Measurements from ENCODE around the gene C9orf85.

The C9orf85 gene

DNA sequence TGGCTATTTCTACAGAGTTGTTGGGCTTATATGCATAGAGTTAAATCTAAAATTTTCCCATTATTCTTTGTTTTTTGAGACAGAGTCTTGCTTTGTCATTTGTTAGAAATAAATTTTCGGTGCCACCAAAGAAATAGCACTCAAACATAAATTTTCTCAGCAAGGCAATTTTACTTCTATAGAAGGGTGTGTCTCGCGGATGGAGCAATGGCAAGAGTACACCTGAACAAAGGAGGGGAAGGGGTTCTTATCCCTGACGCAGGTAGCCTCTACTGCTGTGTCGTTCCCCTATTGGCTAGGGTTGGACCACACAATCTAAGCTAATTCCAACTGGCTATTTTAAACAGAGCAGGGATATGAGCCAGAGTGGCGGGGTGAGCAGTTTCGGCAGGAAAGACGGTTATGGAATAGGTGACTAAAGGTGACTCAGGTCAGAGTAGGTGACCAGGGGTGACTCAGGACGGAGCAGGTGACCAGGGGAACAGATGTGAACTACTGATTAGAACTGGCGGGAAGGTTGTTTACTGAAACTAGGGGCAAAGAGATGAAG lies 57.2 kb downstream of the C9orf85 start:
- Mint-ChIP-seq H3K36me3 (ENCODE audit: insufficient read depth) (peaks cover 9% of the 10 kb centered on the region), H3K4me3 (no peak overlapping the region), H3K4me1 (peaks cover 6% of the 10 kb centered on the region), H3K27me3 (no peaks in the 10 kb centered on the region), H3K27ac (ENCODE audit: low read depth) (no peak overlapping the region), H3K9me3 (peaks cover 12% of the 10 kb centered on the region)
- no peak for ATAC-seq (replicated peaks; ENCODE audit: extremely low read depth, poor library complexity, severe bottlenecking)
- DNase-seq (ENCODE audit: low spot score in 2 of 2) = no peak

DNA sequence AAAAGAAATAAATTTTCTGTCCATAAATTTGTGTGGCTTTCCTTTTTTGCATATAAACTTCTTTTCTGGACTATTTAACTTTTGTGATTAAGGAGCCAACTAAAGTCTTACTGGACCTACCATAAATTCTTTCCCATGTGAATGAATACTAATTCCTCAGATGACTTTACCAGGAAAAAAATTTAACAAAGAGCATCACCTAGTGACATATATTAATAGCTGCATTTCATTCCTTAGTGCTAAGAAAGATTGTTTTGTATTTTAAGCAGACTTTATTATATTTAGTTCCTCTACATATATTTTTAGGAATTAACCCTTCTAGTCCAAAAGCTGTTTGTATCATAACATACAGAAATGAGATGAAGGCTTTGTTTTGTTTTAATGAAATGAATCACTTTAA lies 64.4 kb downstream of the C9orf85 start:
- DNase-seq (ENCODE audit: low spot score in 2 of 2) (no peak), ATAC-seq (replicated peaks; ENCODE audit: extremely low read depth, poor library complexity, severe bottlenecking) (no peak)
- Mint-ChIP-seq H3K27ac (ENCODE audit: low read depth) (no peak overlapping the region), H3K4me3 (no peak overlapping the region), H3K36me3 (ENCODE audit: insufficient read depth) (peaks cover 9% of the 10 kb centered on the region), H3K27me3 (no peaks in the 10 kb centered on the region), H3K9me3 (no peaks in the 10 kb centered on the region), H3K4me1 (peaks cover 4% of the 10 kb centered on the region)

DNA sequence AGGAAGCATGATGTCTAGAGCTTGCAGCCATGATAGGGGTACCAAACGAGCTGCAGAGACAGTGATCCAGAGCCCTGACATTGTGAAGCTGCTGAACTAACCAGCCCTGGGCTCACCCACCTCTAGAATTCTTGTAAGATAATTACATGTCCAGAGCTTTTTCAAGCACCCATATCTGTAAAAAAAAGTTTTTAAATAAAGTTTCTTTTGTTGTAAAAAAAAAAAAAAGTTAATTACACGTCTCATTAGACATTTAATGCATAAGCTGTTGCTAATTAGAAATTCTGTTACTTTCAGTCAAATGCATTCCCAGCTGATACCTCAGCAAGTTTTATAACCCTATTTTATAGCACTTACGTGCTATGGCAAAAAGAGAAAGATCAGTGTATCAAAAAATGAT lies 65.6 kb downstream of the C9orf85 start:
- H3K27ac Mint-ChIP-seq (ENCODE audit: low read depth) = no peak overlapping the region
- H3K4me3 Mint-ChIP-seq = no peak overlapping the region
- no peaks in the 10 kb centered on the region for H3K9me3 Mint-ChIP-seq
- no peaks in the 10 kb centered on the region for H3K27me3 Mint-ChIP-seq
- ATAC-seq (replicated peaks; ENCODE audit: extremely low read depth, poor library complexity, severe bottlenecking) (no peak), DNase-seq (ENCODE audit: low spot score in 2 of 2) (no peak)
- no peaks in the 10 kb centered on the region for H3K4me1 Mint-ChIP-seq
- peaks cover 6% of the 10 kb centered on the region for H3K36me3 Mint-ChIP-seq (ENCODE audit: insufficient read depth)

DNA sequence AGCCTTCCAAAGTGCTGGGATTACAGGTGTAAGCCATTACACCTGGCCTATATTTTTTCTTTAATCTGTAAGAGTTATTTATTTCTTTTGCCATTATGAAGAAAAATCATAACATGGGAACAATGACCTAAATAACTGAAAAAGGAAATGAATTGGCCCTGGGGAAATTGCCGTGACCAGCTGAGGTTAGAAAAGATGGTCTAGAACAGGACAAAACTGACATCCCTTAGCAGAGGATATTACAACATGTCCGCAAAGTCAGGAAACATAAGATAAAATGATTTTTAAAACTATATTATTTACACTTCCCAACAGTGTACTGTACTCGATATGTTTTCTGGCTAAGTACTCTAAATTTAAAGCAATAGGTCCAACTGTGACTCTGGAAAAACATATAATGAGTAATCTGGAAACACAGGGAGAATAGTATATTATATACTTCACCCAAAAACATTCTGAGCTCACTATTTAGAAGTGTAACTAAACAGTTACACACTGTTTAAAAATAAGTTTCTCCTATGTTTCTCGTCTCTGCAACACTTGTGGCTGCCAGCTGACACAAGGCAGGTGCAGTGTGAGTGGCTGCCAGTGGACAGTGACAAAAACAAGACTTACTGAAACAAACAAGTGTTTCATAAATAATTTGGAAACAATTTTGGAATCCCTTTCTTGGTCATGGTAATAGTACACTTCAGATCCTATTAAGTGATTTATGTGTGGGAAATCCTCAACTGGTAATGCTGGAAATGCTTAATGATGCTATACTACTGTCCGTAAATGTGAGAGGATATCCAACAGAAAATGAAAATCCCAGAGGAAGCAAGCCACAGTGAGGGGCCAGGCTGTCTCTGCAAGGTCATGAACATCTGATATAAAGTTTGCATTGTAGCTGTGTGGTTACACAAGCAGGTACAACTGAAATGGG lies 69.1 kb downstream of the C9orf85 start:
- ATAC-seq (replicated peaks; ENCODE audit: extremely low read depth, poor library complexity, severe bottlenecking) = no peak

DNA sequence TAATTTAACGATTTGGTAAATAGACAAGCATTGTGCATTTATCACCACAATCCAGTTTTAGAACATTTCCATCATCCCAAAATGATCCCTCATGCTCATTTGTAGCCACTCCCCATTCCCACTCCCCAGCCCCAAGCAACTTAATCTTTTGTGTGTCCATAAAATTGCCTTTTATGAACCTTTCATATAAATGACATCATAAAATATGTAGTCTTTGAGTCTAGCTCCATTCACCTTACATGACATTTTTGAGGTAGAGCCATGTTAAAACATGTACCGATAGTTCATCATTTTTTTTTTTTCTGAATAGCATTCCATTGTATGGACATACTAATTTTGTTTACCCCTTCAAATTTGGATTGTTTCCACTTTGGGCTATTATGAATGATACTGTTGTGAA lies 70.5 kb downstream of the C9orf85 start:
- H3K27me3 Mint-ChIP-seq = no peaks in the 10 kb centered on the region
- no peak overlapping the region for H3K4me3 Mint-ChIP-seq
- no peak for ATAC-seq (replicated peaks; ENCODE audit: extremely low read depth, poor library complexity, severe bottlenecking)
- no peak overlapping the region for H3K27ac Mint-ChIP-seq (ENCODE audit: low read depth)
- DNase-seq (ENCODE audit: low spot score in 2 of 2) = no peak
- H3K4me1 Mint-ChIP-seq = no peaks in the 10 kb centered on the region
- H3K9me3 Mint-ChIP-seq = no peaks in the 10 kb centered on the region
- H3K36me3 Mint-ChIP-seq (ENCODE audit: insufficient read depth) = no peaks in the 10 kb centered on the region

More for the DNA sequence above, 69.1 kb downstream of the C9orf85 start:
- Mint-ChIP-seq H3K36me3 (ENCODE audit: insufficient read depth) (peaks cover 3% of the 10 kb centered on the region), H3K4me1 (no peaks in the 10 kb centered on the region), H3K27me3 (no peaks in the 10 kb centered on the region), H3K27ac (ENCODE audit: low read depth) (no peak overlapping the region), H3K4me3 (no peak overlapping the region), H3K9me3 (no peaks in the 10 kb centered on the region)
- no peak for DNase-seq (ENCODE audit: low spot score in 2 of 2)

DNA sequence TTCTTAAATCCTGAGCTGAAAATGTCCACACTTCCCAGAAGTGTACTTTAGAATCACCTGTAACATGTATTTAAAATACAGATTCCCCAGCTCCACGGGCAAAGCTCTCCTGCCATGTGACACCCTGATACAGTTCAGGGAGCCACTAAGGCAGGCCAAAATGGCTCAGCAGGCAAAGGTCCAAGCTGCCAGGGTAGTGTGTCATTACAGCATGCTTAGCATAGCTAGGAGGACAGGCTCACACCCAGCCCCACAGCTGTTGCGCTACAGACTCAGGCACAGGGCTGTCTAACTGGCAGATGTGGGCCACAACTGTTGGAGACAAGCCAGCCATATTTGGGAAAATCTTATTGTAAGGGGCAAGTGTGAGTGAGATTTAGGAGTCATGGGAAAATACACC lies 73.0 kb downstream of the C9orf85 start:
- no peaks in the 10 kb centered on the region for H3K4me1 Mint-ChIP-seq
- H3K9me3 Mint-ChIP-seq = no peaks in the 10 kb centered on the region
- H3K27me3 Mint-ChIP-seq = no peaks in the 10 kb centered on the region
- no peaks in the 10 kb centered on the region for H3K36me3 Mint-ChIP-seq (ENCODE audit: insufficient read depth)
- H3K27ac Mint-ChIP-seq (ENCODE audit: low read depth) = no peak overlapping the region
- DNase-seq (ENCODE audit: low spot score in 2 of 2) = no peak
- no peak for ATAC-seq (replicated peaks; ENCODE audit: extremely low read depth, poor library complexity, severe bottlenecking)
- no peak overlapping the region for H3K4me3 Mint-ChIP-seq

DNA sequence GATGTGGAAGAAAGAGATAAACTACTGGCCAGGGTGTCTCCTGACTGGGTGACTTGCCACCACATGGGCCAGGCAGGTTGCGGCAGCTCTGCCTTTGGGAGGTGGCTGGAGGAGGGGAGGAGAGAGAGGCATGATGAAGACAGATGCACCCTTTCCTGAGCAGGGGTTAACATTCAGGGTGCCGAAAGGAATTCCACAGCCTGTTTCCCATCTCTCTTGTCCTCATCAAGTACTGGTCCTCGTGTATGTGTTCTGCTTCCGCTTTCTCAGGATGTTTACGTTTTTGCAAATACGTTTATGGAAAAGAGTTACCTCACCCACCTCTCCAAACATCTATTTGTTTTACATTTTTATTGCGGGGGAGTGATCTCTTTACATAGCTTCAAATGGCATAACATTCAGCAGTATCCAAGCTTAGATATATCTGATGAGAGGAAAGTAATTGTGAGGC lies 73.4 kb downstream of the C9orf85 start:
- DNase-seq (ENCODE audit: low spot score in 2 of 2) (no peak), ATAC-seq (replicated peaks; ENCODE audit: extremely low read depth, poor library complexity, severe bottlenecking) (no peak)
- no peak overlapping the region for H3K27ac Mint-ChIP-seq (ENCODE audit: low read depth)
- no peaks in the 10 kb centered on the region for H3K4me1 Mint-ChIP-seq
- no peak overlapping the region for H3K4me3 Mint-ChIP-seq
- H3K27me3 Mint-ChIP-seq = no peaks in the 10 kb centered on the region
- no peaks in the 10 kb centered on the region for H3K9me3 Mint-ChIP-seq
- H3K36me3 Mint-ChIP-seq (ENCODE audit: insufficient read depth) = no peaks in the 10 kb centered on the region

DNA sequence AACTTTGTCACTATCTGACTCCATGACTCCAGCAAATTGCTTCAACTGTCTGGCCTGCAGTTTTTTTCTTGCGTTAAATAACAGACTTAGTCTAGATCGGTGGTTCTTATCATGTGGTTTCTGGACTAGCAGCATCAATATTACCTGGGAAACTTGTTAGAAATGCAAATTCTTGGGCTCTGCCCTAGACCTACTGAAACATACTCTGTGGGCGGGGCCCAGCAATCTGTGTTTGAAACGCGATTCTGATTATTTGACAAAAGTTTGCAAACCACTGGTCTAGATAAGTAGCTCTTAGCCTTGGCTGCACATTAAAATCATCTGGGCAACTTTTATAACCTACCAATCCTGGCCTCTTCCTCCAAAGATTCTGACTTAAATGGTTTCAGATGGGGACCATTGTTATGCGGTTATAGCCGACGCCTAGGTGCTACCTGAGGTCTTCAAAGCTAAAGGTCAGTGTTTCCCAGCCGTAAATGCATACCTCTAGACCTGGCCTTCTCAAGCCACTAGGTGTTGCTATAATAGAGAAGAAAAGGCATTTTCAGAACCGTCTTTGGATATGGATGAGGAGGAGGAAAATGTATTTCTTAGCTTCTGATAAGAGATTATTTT lies 74.0 kb downstream of the C9orf85 start:
- no peak for DNase-seq (ENCODE audit: low spot score in 2 of 2)
- Mint-ChIP-seq H3K4me1 (no peaks in the 10 kb centered on the region), H3K27me3 (no peaks in the 10 kb centered on the region), H3K27ac (ENCODE audit: low read depth) (no peak overlapping the region), H3K9me3 (no peaks in the 10 kb centered on the region), H3K4me3 (no peak overlapping the region), H3K36me3 (ENCODE audit: insufficient read depth) (no peaks in the 10 kb centered on the region)
- no peak for ATAC-seq (replicated peaks; ENCODE audit: extremely low read depth, poor library complexity, severe bottlenecking)

DNA sequence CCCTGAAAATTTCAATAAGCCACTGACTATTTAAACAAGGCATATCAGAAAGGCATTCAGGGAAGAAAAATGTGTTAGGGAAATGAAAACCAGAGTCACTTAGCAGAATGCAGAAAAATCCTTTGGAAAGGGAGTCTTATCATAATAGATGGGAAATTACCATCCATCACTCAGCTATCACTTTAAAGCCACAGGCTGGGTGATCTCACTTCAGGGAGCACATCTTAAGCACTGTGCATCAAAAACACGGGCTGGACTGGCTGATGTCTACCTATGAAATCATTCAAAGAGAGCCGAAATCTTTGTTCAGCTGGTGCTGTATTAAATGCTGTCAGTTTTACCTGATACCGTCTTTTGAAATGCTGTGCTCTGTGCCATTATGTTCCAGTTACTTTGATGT lies 75.5 kb downstream of the C9orf85 start:
- H3K4me3 Mint-ChIP-seq = no peak overlapping the region
- H3K4me1 Mint-ChIP-seq = no peaks in the 10 kb centered on the region
- H3K27ac Mint-ChIP-seq (ENCODE audit: low read depth) = no peak overlapping the region
- no peaks in the 10 kb centered on the region for H3K9me3 Mint-ChIP-seq
- no peak for ATAC-seq (replicated peaks; ENCODE audit: extremely low read depth, poor library complexity, severe bottlenecking)
- H3K27me3 Mint-ChIP-seq = no peaks in the 10 kb centered on the region
- DNase-seq (ENCODE audit: low spot score in 2 of 2) = no peak
- H3K36me3 Mint-ChIP-seq (ENCODE audit: insufficient read depth) = no peaks in the 10 kb centered on the region

DNA sequence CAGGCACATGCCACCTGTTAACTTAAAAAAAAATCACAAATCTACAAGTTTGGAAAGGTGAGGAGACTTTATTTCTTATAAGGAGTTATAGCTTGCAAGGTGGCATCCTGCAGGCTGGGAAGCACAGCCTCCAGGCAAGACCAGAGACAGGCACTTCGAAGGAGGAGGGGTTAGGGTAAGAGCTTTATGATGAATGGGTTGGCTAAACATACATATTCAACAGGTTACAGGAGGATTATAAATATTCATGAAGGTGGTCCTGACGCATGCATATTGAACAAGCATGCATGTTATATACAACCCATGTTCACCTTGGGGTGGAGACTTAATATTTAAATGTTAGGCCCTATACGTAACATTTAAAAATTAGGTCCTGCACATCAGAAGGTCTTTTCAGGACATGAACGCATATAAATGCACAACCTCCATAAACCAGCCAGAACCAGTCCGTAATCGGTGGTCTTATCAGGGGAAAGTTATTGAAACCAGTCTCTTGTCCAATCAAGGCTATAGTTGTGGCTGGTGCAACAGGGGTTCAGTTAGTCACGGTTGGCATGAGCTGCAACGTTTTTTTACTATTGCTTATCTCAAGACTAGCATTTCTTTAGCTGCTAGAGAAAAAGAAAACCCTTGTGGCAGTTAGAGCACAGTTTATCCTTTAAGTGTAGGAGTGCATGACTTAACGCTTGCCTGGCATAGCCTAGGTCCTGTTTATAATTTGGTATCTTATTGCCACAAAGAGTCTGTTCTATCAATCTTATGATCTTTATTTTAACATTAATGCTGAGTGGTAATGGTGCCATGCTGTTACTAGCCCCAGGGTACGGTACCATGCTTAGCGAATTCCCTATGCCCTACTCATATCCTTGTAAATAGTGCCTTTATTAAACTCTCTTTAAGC lies 76.3 kb downstream of the C9orf85 start:
- Mint-ChIP-seq H3K9me3 (no peaks in the 10 kb centered on the region), H3K4me1 (no peaks in the 10 kb centered on the region), H3K4me3 (no peak overlapping the region), H3K36me3 (ENCODE audit: insufficient read depth) (no peaks in the 10 kb centered on the region), H3K27me3 (no peaks in the 10 kb centered on the region), H3K27ac (ENCODE audit: low read depth) (no peak overlapping the region)
- ATAC-seq (replicated peaks; ENCODE audit: extremely low read depth, poor library complexity, severe bottlenecking) (no peak), DNase-seq (ENCODE audit: low spot score in 2 of 2) (no peak)

DNA sequence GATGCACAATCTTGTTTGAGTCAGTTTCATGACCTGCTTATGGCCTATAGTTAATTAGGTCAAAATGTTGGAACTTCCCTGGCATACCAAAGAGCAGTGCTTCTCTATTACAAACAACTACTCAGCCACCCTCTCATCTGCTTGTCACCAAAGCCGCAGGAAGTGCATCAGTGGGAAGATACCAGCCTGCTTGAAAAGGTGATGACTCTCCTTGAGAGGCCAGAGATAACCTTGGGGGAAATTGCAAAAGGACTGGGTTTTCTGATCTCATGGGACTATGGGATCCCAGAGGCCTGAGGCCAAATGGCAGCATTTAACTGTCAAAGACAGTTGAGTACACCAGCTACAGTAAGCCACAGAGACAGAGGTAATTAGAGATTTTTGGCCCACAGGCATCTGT lies 79.0 kb downstream of the C9orf85 start:
- ATAC-seq (replicated peaks; ENCODE audit: extremely low read depth, poor library complexity, severe bottlenecking) = no peak
- no peaks in the 10 kb centered on the region for H3K4me1 Mint-ChIP-seq
- peaks cover 7% of the 10 kb centered on the region for H3K27me3 Mint-ChIP-seq
- no peak for DNase-seq (ENCODE audit: low spot score in 2 of 2)
- no peak overlapping the region for H3K27ac Mint-ChIP-seq (ENCODE audit: low read depth)
- no peaks in the 10 kb centered on the region for H3K36me3 Mint-ChIP-seq (ENCODE audit: insufficient read depth)
- H3K9me3 Mint-ChIP-seq = no peaks in the 10 kb centered on the region
- no peak overlapping the region for H3K4me3 Mint-ChIP-seq

DNA sequence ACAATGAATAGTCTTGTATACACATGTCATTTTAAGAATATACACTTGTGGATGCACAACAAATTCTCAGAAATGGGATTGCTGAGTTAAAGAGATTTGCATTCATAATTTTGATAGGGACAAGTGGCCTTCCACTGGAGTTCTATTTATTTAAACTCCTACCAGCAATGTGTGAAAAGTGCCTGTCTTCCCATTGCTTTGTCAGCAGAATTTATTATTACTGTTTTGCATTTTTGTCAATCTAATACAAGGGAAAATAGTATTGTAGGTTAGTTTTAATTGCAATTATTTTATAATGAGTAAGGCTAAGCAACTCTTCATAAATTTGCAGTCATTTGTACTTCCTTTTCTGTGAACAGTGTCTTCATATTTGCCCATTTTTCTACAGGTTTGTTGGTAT lies 94.0 kb downstream of the C9orf85 start:
- H3K9me3 Mint-ChIP-seq = no peaks in the 10 kb centered on the region

More for the DNA sequence above, 94.0 kb downstream of the C9orf85 start:
- ATAC-seq (replicated peaks; ENCODE audit: extremely low read depth, poor library complexity, severe bottlenecking) (no peak), DNase-seq (ENCODE audit: low spot score in 2 of 2) (no peak)
- H3K27me3 Mint-ChIP-seq = peaks cover 3% of the 10 kb centered on the region
- no peak overlapping the region for H3K4me3 Mint-ChIP-seq
- H3K27ac Mint-ChIP-seq (ENCODE audit: low read depth) = no peak overlapping the region
- H3K4me1 Mint-ChIP-seq = no peaks in the 10 kb centered on the region
- H3K36me3 Mint-ChIP-seq (ENCODE audit: insufficient read depth) = no peaks in the 10 kb centered on the region

Data from central memory CD8-positive, alpha-beta T cell (primary cell).